Colon (tissue), 2 donors: ENCODE measurements around the gene EXOC5.

Experiments used
- FAIRE-seq: peaks from 2 replicates; lab custom pipeline; 2012; peaks lifted over from hg19 to GRCh38; lab: Jason Lieb, UNC
- donor health status: control.
- donor health status: control.

Gene EXOC5

GRCh38 chr14:57161583-57162234 lies 107.0 kb downstream of the EXOC5 start:
- no peak for FAIRE-seq

GRCh38 chr14:57160333-57160732 lies 108.4 kb downstream of the EXOC5 start:
- FAIRE-seq = no peak

GRCh38 chr14:57153286-57153685 lies 115.4 kb downstream of the EXOC5 start:
- FAIRE-seq = no peak
